Fibroblast of lung (primary cell): ENCODE measurements around the gene CT47C1.

Experiments
- CTCF ChIP-seq, 2 donors: IDR thresholded peaks in 1 of 2; conservative IDR thresholded peaks in 1 of 2; 1 replicate in 1 of 2; 2 replicates in 1 of 2; pipeline ENCODE4 v1.5.1; 2011 to 2012; ENCODE audit warnings: low read length in 2 of 2, control low read depth in 1 of 2, inconsistent platforms in 1 of 2, low read depth in 1 of 2, mild to moderate bottlenecking in 1 of 2
- EZH2 ChIP-seq: IDR thresholded peaks from 2 replicates; pipeline ENCODE4 v1.5.1; 2012; ENCODE audit warnings: low read length, control low read depth, mild to moderate bottlenecking; ENCODE audit errors: missing control alignments

DNA sequence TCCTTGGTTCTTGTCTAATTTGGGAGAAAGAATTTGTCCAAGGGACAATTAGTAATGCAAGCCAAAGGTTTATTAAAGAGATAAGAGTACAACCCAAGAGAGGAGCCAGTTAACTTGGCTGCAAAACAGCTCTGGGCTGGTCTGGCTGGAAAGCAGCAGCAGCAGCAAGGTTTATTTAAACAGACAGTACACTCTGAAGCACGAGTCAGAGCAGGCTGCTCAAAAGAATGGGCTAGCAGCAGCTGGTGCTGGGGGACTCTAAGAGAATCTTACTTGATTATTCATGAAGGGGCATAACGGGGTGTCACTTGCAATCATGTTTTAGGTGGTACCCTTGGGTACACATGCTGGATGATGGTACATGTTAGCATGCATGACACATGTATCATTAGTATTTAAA is 17.1 kb upstream of the CT47C1 start:
- TF ChIP-seq CTCF (conservative IDR thresholded peaks at IDR 0.05 in 1 of 2, IDR thresholded peaks at IDR 0.05 in 1 of 2; ENCODE audit: low read depth in 1 of 2, low read length in 2 of 2) = no peak
- no peak for TF ChIP-seq EZH2
